Suprapubic skin (tissue), 4 donors: ENCODE data around the gene PIK3IP1.

Experiments used
- EP300 ChIP-seq: sonication (generic); formaldehyde crosslinking; IDR thresholded peaks from one replicate; pipeline ENCODE4 v1.6.1; 2017; ENCODE audit warnings: antibody characterized with exemption
- POLR2A ChIP-seq, 2 donors: fragments of 450-650 bp; IDR thresholded peaks; one replicate each; pipeline ENCODE4 v1.6.1; 2017; ENCODE audit warnings: antibody characterized with exemption in 2 of 2, mild to moderate bottlenecking in 2 of 2, moderate library complexity in 2 of 2
- POLR2AphosphoS5 ChIP-seq, 3 donors: sonication (generic); formaldehyde crosslinking; IDR thresholded peaks; one replicate each; pipeline ENCODE4 v1.6.1; 2017; ENCODE audit warnings: antibody characterized with exemption in 3 of 3
- TF ChIP-seq, protein P1 (sequence below), 2 donors: fragments of 200-600 bp in 1 of 2; fragments of 450-650 bp in 1 of 2; sonication (generic) in 1 of 2; IDR thresholded peaks; one replicate each; pipeline ENCODE4 v1.5.1; 2016 to 2019; ENCODE audit warnings: antibody characterized with exemption in 2 of 2, mild to moderate bottlenecking in 1 of 2, moderate library complexity in 1 of 2

DNA sequence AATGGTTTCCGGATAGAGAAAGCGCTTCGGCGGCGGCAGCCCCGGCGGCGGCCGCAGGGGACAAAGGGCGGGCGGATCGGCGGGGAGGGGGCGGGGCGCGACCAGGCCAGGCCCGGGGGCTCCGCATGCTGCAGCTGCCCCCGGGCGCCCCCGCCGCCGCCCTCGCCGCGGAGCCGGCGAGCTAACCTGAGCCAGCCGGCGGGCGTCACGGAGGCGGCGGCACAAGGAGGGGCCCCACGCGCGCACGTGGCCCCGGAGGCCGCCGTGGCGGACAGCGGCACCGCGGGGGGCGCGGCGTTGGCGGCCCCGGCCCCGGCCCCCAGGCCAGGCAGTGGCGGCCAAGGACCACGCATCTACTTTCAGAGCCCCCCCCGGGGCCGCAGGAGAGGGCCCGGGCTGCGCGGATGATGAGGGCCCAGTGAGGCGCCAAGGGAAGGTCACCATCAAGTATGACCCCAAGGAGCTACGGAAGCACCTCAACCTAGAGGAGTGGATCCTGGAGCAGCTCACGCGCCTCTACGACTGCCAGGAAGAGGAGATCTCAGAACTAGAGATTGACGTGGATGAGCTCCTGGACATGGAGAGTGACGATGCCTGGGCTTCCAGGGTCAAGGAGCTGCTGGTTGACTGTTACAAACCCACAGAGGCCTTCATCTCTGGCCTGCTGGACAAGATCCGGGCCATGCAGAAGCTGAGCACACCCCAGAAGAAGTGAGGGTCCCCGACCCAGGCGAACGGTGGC, 15.7 kb downstream of the PIK3IP1 start:
- TF ChIP-seq, protein P1, sequence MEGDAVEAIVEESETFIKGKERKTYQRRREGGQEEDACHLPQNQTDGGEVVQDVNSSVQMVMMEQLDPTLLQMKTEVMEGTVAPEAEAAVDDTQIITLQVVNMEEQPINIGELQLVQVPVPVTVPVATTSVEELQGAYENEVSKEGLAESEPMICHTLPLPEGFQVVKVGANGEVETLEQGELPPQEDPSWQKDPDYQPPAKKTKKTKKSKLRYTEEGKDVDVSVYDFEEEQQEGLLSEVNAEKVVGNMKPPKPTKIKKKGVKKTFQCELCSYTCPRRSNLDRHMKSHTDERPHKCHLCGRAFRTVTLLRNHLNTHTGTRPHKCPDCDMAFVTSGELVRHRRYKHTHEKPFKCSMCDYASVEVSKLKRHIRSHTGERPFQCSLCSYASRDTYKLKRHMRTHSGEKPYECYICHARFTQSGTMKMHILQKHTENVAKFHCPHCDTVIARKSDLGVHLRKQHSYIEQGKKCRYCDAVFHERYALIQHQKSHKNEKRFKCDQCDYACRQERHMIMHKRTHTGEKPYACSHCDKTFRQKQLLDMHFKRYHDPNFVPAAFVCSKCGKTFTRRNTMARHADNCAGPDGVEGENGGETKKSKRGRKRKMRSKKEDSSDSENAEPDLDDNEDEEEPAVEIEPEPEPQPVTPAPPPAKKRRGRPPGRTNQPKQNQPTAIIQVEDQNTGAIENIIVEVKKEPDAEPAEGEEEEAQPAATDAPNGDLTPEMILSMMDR (IDR thresholded peaks at IDR 0.05) = no peak
- TF ChIP-seq EP300 (no peak), POLR2A (IDR thresholded peaks at IDR 0.05) (no peak), POLR2AphosphoS5 (IDR thresholded peaks at IDR 0.05) (no peak)
